NB4 (cell line): Measurements from ENCODE around the gene SH3BP4.

Source experiments
- DNase-seq: peaks from one replicate; pipeline ENCODE4 v3.0.0; 2010; ENCODE audit warnings: low read depth
- H3K4me3 ChIP-seq: one replicate; pipeline ENCODE4 v1.5.1; 2011; ENCODE audit warnings: mild to moderate bottlenecking, low read depth, low read length, moderate library complexity
- MYC ChIP-seq: IDR thresholded peaks from 2 replicates; pipeline ENCODE4 v1.6.1; 2011; ENCODE audit warnings: low read depth, low read length
- POLR2A ChIP-seq: IDR thresholded peaks from 2 replicates; pipeline ENCODE4 v1.6.1; 2011; ENCODE audit warnings: mild to moderate bottlenecking; ENCODE audit not compliant: insufficient read length; ENCODE audit errors: extremely low read depth
- TF ChIP-seq, protein P1 (sequence below): IDR thresholded peaks from one replicate; pipeline ENCODE4 v1.5.1; 2012; ENCODE audit warnings: low read depth, low read length
- TF ChIP-seq, protein P2 (sequence below): IDR thresholded peaks from 2 replicates; pipeline ENCODE4 v1.6.1; 2011; ENCODE audit warnings: low read depth, low read length

The SH3BP4 gene

DNA sequence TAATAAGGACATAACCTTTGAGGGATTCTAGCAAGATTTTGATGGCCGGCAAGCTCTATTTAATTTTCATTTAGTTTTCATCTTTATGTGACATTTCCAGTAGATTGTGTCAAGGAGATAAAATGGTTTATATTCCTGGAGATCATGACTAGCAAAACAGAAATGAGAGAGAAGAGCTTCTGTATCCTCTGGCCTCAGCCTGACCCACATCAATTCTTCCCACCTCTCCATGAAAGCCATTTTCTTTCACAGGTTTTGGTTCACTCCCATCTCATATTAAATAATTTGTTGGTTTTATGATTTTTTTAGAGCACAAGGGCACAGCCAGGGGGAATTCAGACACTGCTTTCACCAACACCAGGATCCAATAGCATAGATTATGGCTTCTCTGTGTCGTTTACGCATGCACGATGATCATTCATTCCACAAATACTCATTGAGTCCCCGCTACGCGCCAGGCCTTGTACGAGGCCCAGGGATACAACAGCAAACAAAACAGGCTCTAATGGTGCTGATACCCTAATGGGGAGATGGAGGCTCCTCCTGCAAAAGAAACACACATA is 85.9 kb downstream of the SH3BP4 start:
- TF ChIP-seq, protein P1, sequence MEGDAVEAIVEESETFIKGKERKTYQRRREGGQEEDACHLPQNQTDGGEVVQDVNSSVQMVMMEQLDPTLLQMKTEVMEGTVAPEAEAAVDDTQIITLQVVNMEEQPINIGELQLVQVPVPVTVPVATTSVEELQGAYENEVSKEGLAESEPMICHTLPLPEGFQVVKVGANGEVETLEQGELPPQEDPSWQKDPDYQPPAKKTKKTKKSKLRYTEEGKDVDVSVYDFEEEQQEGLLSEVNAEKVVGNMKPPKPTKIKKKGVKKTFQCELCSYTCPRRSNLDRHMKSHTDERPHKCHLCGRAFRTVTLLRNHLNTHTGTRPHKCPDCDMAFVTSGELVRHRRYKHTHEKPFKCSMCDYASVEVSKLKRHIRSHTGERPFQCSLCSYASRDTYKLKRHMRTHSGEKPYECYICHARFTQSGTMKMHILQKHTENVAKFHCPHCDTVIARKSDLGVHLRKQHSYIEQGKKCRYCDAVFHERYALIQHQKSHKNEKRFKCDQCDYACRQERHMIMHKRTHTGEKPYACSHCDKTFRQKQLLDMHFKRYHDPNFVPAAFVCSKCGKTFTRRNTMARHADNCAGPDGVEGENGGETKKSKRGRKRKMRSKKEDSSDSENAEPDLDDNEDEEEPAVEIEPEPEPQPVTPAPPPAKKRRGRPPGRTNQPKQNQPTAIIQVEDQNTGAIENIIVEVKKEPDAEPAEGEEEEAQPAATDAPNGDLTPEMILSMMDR: no peak
- TF ChIP-seq MYC (no peak), POLR2A (no peak)
- TF ChIP-seq, protein P2, sequence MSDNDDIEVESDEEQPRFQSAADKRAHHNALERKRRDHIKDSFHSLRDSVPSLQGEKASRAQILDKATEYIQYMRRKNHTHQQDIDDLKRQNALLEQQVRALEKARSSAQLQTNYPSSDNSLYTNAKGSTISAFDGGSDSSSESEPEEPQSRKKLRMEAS: no peak
- H3K4me3 ChIP-seq: no peak overlapping the region
- DNase-seq: no peak

DNA sequence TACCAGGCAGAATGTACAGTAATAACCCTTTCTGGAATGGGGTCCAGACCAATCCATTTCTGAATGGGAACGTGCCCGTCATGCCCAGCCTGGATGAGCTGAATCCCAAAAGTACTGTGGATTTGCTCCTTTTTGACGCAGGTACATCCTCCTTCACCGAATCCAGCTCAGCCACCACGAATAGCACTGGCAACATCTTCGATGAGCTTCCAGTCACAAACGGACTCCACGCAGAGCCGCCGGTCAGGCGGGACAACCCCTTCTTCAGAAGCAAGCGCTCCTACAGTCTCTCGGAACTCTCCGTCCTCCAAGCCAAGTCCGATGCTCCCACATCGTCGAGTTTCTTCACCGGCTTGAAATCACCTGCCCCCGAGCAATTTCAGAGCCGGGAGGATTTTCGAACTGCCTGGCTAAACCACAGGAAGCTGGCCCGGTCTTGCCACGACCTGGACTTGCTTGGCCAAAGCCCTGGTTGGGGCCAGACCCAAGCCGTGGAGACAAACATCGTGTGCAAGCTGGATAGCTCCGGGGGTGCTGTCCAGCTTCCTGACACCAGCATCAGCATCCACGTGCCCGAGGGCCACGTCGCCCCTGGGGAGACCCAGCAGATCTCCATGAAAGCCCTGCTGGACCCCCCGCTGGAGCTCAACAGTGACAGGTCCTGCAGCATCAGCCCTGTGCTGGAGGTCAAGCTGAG is 89.6 kb downstream of the SH3BP4 start:
- no peak for TF ChIP-seq POLR2A
- no peak for TF ChIP-seq MYC
- TF ChIP-seq, protein P2: no peak
- TF ChIP-seq, protein P1: no peak
- no peak for DNase-seq
- H3K4me3 ChIP-seq: no peak overlapping the region

DNA sequence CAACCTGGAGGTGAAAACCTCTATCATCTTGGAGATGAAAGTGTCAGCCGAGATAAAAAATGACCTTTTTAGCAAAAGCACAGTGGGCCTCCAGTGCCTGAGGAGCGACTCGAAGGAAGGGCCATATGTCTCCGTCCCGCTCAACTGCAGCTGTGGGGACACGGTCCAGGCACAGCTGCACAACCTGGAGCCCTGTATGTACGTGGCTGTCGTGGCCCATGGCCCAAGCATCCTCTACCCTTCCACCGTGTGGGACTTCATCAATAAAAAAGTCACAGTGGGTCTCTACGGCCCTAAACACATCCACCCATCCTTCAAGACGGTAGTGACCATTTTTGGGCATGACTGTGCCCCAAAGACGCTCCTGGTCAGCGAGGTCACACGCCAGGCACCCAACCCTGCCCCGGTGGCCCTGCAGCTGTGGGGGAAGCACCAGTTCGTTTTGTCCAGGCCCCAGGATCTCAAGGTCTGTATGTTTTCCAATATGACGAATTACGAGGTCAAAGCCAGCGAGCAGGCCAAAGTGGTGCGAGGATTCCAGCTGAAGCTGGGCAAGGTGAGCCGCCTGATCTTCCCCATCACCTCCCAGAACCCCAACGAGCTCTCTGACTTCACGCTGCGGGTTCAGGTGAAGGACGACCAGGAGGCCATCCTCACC is 90.2 kb downstream of the SH3BP4 start:
- TF ChIP-seq, protein P1: no peak
- TF ChIP-seq POLR2A: no peak
- TF ChIP-seq MYC: no peak
- TF ChIP-seq, protein P2: no peak
- no peak overlapping the region for H3K4me3 ChIP-seq
- no peak for DNase-seq

DNA sequence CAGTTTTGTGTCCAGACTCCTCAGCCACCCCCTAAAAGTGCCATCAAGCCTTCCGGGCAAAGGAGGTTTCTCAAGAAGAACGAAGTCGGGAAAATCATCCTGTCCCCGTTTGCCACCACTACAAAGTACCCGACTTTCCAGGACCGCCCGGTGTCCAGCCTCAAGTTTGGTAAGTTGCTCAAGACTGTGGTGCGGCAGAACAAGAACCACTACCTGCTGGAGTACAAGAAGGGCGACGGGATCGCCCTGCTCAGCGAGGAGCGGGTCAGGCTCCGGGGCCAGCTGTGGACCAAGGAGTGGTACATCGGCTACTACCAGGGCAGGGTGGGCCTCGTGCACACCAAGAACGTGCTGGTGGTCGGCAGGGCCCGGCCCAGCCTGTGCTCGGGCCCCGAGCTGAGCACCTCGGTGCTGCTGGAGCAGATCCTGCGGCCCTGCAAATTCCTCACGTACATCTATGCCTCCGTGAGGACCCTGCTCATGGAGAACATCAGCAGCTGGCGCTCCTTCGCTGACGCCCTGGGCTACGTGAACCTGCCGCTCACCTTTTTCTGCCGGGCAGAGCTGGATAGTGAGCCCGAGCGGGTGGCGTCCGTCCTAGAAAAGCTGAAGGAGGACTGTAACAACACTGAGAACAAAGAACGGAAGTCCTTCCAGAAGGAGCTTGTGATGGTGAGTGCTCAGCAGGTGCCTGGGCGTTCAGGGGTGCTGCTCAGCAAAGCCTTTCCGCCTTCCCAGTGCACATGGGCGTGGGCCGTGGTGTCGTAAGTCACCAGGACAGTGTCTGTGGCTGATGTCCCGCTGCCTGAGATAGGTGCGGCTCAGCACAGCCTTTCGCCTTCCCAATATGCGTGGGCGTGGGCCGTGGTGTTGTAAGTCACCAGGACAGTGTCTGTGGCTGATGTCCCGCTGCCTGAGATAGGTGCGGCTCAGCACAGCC is 91.0 kb downstream of the SH3BP4 start:
- no peak overlapping the region for H3K4me3 ChIP-seq
- DNase-seq: no peak
- TF ChIP-seq MYC (no peak), POLR2A (no peak)
- TF ChIP-seq, protein P2: no peak
- TF ChIP-seq, protein P1: no peak

DNA sequence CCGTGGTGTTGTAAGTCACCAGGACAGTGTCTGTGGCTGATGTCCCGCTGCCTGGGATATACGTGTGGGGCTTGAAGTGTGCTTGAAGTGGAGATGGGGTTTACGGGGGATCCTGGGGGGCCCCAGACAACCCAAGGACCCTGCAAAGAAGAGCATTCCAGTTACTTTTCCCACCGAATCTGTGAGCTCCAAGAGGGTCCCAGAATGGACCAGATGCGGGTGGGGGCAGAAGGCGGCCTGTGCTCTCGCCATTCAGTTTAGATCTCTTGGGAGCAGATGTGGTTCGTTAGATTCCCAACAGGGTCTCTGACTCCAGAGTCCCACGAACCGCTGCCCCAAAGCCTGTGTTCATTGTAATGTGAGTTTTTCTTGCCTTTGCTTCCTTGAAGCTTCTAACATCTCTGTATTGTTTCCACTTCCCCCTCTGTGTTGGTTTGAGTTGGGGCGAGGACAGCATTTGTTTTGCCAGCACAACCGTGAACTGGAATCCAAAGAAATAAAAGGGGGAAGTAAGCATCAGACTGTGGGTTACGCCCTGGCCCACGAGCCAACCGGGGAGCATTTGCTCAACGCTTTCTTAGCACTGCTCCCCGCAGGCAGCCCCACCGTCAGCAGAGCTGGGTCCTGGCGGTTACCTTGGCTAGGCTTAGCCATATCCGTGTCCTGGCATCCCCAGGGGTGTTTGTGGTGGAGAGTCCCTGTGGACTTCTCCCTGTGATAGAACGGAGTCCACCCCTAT is 92.1 kb downstream of the SH3BP4 start:
- DNase-seq: peak; percentile 66
- H3K4me3 ChIP-seq: no peak overlapping the region
- TF ChIP-seq, protein P2: no peak
- TF ChIP-seq POLR2A (no peak), MYC (no peak)
- TF ChIP-seq, protein P1: no peak
